Smooth muscle cell of the brain vasculature (primary cell): ENCODE data around the gene ANKH.

ENCODE experiments used
- DNase-seq: peaks from one replicate; pipeline ENCODE4 v3.0.0-alpha.2; 2012; ENCODE audit warnings: low read depth, low spot score

Gene ANKH

DNA sequence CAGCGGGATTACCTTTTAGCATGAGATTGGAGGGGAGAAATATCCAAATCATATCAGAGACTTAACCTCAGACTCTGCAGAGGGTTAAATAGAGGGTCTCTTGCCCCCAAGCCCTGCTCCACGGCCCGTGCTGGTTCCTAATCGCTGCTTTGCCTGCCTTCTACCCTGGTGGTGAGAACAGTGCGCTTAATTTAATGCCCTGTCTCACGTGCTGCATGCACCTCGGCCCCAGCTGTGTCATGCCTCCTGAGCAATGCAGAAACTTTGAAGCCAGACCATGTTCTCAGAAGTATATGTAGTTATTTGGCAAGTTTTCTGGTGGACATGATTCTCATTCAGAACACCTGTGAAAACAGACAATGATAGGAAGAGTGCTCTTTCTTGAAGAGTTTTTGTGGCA is 205.6 kb downstream of the ANKH start:
- no peak for DNase-seq

DNA sequence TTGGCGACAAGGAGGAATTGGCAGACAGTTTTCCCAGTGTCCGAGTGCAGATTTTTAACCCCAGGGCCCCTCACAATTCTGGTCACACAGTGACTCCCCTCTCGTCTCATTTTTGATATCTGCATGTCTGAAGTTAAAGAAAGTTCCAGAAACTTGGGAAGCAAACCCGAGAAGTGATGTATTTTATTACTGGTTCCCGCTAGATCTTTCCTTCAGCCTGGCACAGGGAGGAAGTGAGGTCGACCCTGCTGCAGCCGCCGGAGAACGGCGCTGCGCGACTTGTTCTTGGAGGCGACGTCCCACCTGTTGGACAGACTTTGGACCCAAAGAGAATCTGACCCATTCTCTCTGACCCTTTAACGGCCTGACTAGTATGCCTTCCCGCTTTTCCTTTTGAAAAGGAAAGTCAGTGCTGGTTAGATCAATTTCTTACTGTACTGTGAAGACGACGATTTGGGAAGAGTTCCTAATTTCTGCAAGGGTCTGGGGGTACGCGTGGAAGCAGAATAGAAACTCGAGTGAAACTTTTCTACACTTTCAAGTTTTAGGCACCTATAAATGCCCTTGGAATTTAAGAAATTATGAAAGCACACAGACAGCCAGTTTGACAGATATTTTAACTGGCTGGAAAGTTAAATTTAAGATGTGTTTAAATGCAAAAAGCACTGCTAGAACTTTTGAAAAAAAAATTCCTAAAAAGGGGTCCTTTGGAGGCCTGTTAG is 206.3 kb downstream of the ANKH start:
- DNase-seq, result no peak

GRCh38 chr5:14664270-14665100 is 207.1 kb downstream of the ANKH start, which contains the start of gene OTULIN:
OTULIN (plus strand) TSS chr5:14664718; CDS start chr5:14664826, 108 bp downstream.
- peak; percentile 55 for DNase-seq

DNA sequence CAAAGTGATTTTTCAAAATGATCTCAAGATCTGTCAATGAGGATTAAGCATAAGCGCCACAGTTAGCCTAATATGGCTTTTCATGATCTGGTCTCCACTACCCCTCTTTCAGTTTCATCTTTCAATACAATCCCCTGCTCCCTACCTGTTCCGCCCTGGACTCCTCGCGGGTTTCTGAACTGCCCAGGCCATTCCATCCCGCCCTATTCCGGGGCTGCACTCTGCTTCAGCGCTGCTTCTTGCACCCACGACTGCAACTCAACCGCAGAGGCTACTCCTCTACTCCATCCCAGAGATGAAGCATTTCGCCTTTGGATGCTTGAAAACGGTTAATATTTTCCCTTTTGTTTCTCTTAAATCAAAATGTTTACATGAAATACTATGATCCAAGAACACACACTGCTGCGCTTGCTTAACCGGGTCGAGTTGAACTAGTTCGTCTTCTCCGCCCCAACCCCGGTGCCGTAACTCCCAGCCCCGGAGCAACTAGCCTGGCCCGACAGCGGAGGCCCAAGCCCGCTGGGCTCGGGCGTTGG is 207.8 kb downstream of the ANKH start:
- DNase-seq, result no peak

DNA sequence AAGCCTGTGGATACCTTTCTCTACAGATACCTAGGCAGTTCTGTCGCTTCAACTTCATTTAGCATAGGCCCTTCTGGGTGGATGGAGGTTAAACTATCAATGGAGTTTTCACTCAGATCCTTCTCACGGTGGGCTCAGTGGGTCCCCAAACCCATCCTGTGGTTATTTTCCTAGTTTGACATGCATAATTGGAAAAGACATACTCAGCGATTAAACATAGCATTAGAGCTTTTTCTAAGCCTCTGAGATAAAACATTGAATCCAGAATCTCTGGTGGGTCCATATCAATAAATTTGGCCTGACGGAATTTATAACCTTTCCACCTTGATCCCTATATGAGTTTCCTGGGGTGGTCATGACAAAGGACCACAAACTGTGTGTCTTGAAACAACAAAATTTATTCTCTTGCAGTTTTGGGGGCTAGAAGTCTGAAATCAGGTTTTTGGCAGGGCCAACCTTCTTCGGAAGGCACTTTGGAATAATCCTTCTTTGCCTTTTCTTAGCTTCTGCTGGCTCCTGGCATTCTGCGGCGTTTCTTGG is 208.8 kb downstream of the ANKH start:
- DNase-seq, result no peak

- DNase-seq, result no peak
These were observed 210.7 kb downstream of the ANKH start for GRCh38 chr5:14660833-14661232.

GRCh38 chr5:14659821-14660607 is 211.6 kb downstream of the ANKH start:
- DNase-seq, result no peak

GRCh38 chr5:14656898-14657297 is 214.7 kb downstream of the ANKH start:
- no peak for DNase-seq

- no peak for DNase-seq
These were observed 216.3 kb downstream of the ANKH start for GRCh38 chr5:14655146-14655741.
